ENCODE data around the gene PRKCZ. TPM values are rescaled to one million over a fixed set of nuclear protein-coding genes. Genes with fewer than 3 reads are reported as not detected.

Gene PRKCZ
- total and polyA plus RNA-seq, 4 donors, result 4.8 to 9.9 (median 8.4) TPM

DNA sequence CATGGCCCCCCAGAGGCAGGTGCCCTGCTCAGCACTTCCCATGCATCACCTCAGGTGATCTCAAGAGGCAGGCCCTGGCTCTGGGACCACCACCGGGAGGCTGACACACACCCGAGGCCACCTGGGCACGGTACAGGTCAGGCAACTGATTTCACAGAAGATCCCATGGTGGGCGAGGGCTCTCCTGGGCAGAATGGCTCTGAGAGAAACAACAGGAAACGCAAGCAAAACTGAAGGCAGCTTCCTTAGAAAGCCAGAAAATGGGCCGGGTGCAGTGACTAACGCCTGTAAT is 166.5 kb downstream of the PRKCZ start:
- H3K9ac ChIP-seq (ENCODE audit: low read depth in 1 of 2, low read length in 2 of 2), result no peak overlapping the region
- H3K9me3 ChIP-seq (ENCODE audit: control insufficient read depth in 4 of 4, low read length in 3 of 4), result no peaks in the 10 kb centered on the region
- H3K36me3 ChIP-seq (ENCODE audit: control insufficient read depth in 4 of 4, insufficient read depth in 3 of 4, low read depth in 1 of 4, low read length in 3 of 4), result peaks cover 0 to 2% (median 0%) of the 10 kb centered on the region in 4 donors
- no peaks in the 10 kb centered on the region for H3K27me3 ChIP-seq (ENCODE audit: control insufficient read depth in 4 of 4, insufficient read depth in 4 of 4, low read length in 3 of 4)
- H3K27ac ChIP-seq (ENCODE audit: low read depth in 1 of 2, low read length in 2 of 2), result no peak overlapping the region
- DNase-seq (ENCODE audit: low spot score), result no peak
- TF ChIP-seq, protein P1, sequence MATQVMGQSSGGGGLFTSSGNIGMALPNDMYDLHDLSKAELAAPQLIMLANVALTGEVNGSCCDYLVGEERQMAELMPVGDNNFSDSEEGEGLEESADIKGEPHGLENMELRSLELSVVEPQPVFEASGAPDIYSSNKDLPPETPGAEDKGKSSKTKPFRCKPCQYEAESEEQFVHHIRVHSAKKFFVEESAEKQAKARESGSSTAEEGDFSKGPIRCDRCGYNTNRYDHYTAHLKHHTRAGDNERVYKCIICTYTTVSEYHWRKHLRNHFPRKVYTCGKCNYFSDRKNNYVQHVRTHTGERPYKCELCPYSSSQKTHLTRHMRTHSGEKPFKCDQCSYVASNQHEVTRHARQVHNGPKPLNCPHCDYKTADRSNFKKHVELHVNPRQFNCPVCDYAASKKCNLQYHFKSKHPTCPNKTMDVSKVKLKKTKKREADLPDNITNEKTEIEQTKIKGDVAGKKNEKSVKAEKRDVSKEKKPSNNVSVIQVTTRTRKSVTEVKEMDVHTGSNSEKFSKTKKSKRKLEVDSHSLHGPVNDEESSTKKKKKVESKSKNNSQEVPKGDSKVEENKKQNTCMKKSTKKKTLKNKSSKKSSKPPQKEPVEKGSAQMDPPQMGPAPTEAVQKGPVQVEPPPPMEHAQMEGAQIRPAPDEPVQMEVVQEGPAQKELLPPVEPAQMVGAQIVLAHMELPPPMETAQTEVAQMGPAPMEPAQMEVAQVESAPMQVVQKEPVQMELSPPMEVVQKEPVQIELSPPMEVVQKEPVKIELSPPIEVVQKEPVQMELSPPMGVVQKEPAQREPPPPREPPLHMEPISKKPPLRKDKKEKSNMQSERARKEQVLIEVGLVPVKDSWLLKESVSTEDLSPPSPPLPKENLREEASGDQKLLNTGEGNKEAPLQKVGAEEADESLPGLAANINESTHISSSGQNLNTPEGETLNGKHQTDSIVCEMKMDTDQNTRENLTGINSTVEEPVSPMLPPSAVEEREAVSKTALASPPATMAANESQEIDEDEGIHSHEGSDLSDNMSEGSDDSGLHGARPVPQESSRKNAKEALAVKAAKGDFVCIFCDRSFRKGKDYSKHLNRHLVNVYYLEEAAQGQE (IDR thresholded peaks at IDR 0.05), result no peak
- TF ChIP-seq RAD21 (IDR thresholded peaks at IDR 0.05) (no peak), FOXA1 (IDR thresholded peaks at IDR 0.05) (no peak), HNF4A (conservative IDR thresholded peaks at IDR 0.05) (no peak), JUND (IDR thresholded peaks at IDR 0.05) (no peak), GABPA (IDR thresholded peaks at IDR 0.05 in 1 of 2, conservative IDR thresholded peaks at IDR 0.05 in 1 of 2) (no peak)
- H3K4me3 ChIP-seq (ENCODE audit: low read depth in 1 of 3, low read length in 3 of 3), result no peak overlapping the region
- 71% methylated on average over 7 of the region's 7 CpGs for WGBS
- peaks cover 0 to 12% (median 5%) of the 10 kb centered on the region in 4 donors for H3K4me1 ChIP-seq (ENCODE audit: control insufficient read depth in 4 of 4, insufficient read depth in 4 of 4, low read length in 3 of 4)

- H3K27ac ChIP-seq (ENCODE audit: low read depth in 1 of 2, low read length in 2 of 2), result no peak overlapping the region
- H3K27me3 ChIP-seq (ENCODE audit: control insufficient read depth in 4 of 4, insufficient read depth in 4 of 4, low read length in 3 of 4), result no peaks in the 10 kb centered on the region
- no peak overlapping the region for H3K9ac ChIP-seq (ENCODE audit: low read depth in 1 of 2, low read length in 2 of 2)
- TF ChIP-seq, protein P2, sequence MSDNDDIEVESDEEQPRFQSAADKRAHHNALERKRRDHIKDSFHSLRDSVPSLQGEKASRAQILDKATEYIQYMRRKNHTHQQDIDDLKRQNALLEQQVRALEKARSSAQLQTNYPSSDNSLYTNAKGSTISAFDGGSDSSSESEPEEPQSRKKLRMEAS (IDR thresholded peaks at IDR 0.05), result no peak
- TF ChIP-seq SP1 (IDR thresholded peaks at IDR 0.05) (no peak), NR2F2 (IDR thresholded peaks at IDR 0.05) (no peak), HNF4A (conservative IDR thresholded peaks at IDR 0.05) (no peak), CTCF (IDR thresholded peaks at IDR 0.05; ENCODE audit: low read depth, low read length, missing input control) (no peak), RXRA (IDR thresholded peaks at IDR 0.05) (no peak), YY1 (IDR thresholded peaks at IDR 0.05) (no peak), RAD21 (IDR thresholded peaks at IDR 0.05) (no peak), ATF3 (IDR thresholded peaks at IDR 0.05) (no peak), HNF4G (IDR thresholded peaks at IDR 0.05) (no peak), FOXA2 (IDR thresholded peaks at IDR 0.05) (no peak), FOXA1 (IDR thresholded peaks at IDR 0.05) (no peak), TAF1 (conservative IDR thresholded peaks at IDR 0.05) (no peak), GABPA (IDR thresholded peaks at IDR 0.05 in 1 of 2, conservative IDR thresholded peaks at IDR 0.05 in 1 of 2) (no peak), JUND (IDR thresholded peaks at IDR 0.05) (no peak), EGR1 (IDR thresholded peaks at IDR 0.05; ENCODE audit: low read depth in 2 of 2) (no peak), ZBTB33 (IDR thresholded peaks at IDR 0.05) (no peak)
- TF ChIP-seq, protein P1 (IDR thresholded peaks at IDR 0.05), result no peak
- no peaks in the 10 kb centered on the region for H3K9me3 ChIP-seq (ENCODE audit: control insufficient read depth in 4 of 4, low read length in 3 of 4)
- 83% methylated on average over 3 of the region's 3 CpGs for WGBS
- no peaks in the 10 kb centered on the region for H3K36me3 ChIP-seq (ENCODE audit: control insufficient read depth in 4 of 4, insufficient read depth in 3 of 4, low read depth in 1 of 4, low read length in 3 of 4)
- DNase-seq (ENCODE audit: low spot score), result no peak
- H3K4me1 ChIP-seq (ENCODE audit: control insufficient read depth in 4 of 4, insufficient read depth in 4 of 4, low read length in 3 of 4), result no peaks in the 10 kb centered on the region
- H3K4me3 ChIP-seq (ENCODE audit: low read depth in 1 of 3, low read length in 3 of 3), result no peak overlapping the region
Measured at GRCh38 chr1:2221271-2221670, 171.1 kb downstream of the PRKCZ start.
